IMR-90 (cell line): ENCODE data around the gene VEGFA.

ENCODE experiments used
- BHLHE40 ChIP-seq: fragments of 150-350 bp; IDR thresholded peaks from 2 replicates; pipeline ENCODE4 v1.6.1; 2016; ENCODE audit warnings: mild to moderate bottlenecking, low read depth, low read length
- FOS ChIP-seq: fragments of 150-350 bp; IDR thresholded peaks from 2 replicates; pipeline ENCODE4 v1.6.1; 2016; ENCODE audit warnings: low read depth, low read length
- MAZ ChIP-seq: IDR thresholded peaks from 2 replicates; pipeline ENCODE4 v1.6.1; 2012; ENCODE audit warnings: low read depth, mild to moderate bottlenecking, low read length, improper control_type of control experiment, moderate library complexity, borderline replicate concordance
- MXI1 ChIP-seq: IDR thresholded peaks from 2 replicates; pipeline ENCODE4 v1.6.1; 2012; ENCODE audit warnings: low read depth, mild to moderate bottlenecking, low read length, moderate library complexity, borderline replicate concordance
- POLR2A ChIP-seq: IDR thresholded peaks from 2 replicates; pipeline ENCODE4 v1.6.1; 2012; ENCODE audit warnings: mild to moderate bottlenecking, low read depth, low read length
- RAD21 ChIP-seq: IDR thresholded peaks from 2 replicates; pipeline ENCODE4 v1.6.1; 2012; ENCODE audit warnings: low read length, improper control_type of control experiment
- RCOR1 ChIP-seq: IDR thresholded peaks from 2 replicates; pipeline ENCODE4 v1.6.1; 2012; ENCODE audit warnings: mild to moderate bottlenecking, low read length, improper control_type of control experiment; ENCODE audit not compliant: insufficient replicate concordance
- RFX5 ChIP-seq: IDR thresholded peaks from 2 replicates; pipeline ENCODE4 v1.8.0; 2012; ENCODE audit warnings: low read depth, mild to moderate bottlenecking, low read length, moderate library complexity
- SMC3 ChIP-seq: fragments of 150-350 bp; IDR thresholded peaks from 2 replicates; pipeline ENCODE4 v1.6.1; 2016; ENCODE audit warnings: low read depth, mild to moderate bottlenecking, antibody characterized with exemption, low read length, moderate library complexity
- TF ChIP-seq, protein P1 (sequence below): conservative IDR thresholded peaks from 2 replicates; pipeline ENCODE4 v1.5.1; 2012; ENCODE audit warnings: mild to moderate bottlenecking, low read depth, low read length, improper control_type of control experiment

DNA sequence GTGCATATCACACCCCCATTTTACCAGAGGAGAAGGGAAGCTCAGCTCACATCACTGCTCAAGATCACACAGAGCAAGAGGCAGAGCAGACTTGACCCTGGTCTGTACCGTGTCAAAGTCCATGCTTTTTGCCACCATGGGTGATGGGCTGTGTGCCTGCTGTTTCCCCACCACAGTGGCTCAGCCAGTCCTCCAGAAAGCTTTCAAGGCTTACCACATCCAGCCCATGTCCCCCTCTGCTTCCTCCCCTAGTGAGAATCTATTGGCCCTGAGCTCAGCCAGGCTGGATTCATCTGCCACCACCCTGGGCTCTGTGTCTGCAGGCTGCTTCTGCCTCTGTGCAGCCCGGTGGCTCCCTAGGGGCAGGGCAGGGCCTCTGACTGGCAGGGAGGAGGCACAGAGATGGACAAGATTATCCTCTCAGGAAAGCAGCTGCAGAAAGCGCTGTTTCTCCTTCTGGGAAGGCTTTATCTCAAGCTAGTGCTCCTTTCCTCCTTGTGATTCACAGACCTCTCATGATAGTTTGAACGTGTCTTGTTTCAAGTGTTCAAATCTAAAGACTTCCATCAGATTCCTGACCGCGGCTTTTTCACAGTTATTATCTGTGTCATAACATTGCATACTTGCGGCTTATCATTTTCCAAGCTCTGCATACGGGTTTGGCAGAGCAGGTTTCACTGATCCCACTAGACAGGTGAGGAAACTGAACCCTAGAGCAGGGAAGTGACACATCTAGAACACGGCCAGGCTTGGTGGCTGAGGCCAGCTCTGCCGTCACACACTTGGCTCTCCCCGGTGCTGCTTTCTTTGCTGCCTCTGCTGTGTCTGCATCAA is 37.4 kb downstream of the VEGFA start:
- TF ChIP-seq, protein P1, sequence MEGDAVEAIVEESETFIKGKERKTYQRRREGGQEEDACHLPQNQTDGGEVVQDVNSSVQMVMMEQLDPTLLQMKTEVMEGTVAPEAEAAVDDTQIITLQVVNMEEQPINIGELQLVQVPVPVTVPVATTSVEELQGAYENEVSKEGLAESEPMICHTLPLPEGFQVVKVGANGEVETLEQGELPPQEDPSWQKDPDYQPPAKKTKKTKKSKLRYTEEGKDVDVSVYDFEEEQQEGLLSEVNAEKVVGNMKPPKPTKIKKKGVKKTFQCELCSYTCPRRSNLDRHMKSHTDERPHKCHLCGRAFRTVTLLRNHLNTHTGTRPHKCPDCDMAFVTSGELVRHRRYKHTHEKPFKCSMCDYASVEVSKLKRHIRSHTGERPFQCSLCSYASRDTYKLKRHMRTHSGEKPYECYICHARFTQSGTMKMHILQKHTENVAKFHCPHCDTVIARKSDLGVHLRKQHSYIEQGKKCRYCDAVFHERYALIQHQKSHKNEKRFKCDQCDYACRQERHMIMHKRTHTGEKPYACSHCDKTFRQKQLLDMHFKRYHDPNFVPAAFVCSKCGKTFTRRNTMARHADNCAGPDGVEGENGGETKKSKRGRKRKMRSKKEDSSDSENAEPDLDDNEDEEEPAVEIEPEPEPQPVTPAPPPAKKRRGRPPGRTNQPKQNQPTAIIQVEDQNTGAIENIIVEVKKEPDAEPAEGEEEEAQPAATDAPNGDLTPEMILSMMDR, result no peak
- TF ChIP-seq RFX5 (no peak), RCOR1 (no peak), SMC3 (no peak), FOS (no peak), POLR2A (no peak), BHLHE40 (no peak), RAD21 (no peak), MAZ (no peak), MXI1 (no peak)
